Placental epithelial cell (primary cell): Measurements from ENCODE around the gene FGFBP1. TPM values are rescaled to one million over a fixed set of nuclear protein-coding genes. Genes with fewer than 3 reads are reported as not detected.

ENCODE experiments used
- total RNA-seq: library from RNA; depleted of rRNA; stranded (reverse); fragments of >200 nt; gene quantifications from 2 replicates; pipeline ENCODE4 v1.2.3, GENCODE V29; 2012

FGFBP1 gene
- total RNA-seq: not detected in 2 replicates

DNA sequence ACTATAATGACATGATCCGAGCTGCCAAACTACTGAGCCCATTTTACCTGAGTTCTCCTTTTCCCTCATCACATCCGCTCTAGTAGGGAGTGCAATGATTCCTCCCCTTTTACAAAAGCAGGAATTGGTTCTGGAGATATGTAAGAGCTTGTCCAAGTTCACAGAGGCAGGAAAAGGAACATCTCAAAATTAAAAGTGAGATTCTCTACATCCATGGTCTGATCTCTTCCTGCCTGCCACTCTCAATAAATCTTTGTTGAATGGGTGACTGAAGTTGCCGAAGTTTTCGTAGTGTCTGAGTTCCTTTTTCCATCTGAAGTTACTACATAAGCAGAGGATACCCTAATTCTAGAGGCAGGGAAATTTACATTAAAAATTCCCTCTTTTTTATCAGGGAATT is at the start of gene FGFBP1:
Gene FGFBP1, minus strand, starts transcription at position 101 of the 400 bp plus-strand sequence. CDS start 2,108 bp downstream, outside the sequence.

DNA sequence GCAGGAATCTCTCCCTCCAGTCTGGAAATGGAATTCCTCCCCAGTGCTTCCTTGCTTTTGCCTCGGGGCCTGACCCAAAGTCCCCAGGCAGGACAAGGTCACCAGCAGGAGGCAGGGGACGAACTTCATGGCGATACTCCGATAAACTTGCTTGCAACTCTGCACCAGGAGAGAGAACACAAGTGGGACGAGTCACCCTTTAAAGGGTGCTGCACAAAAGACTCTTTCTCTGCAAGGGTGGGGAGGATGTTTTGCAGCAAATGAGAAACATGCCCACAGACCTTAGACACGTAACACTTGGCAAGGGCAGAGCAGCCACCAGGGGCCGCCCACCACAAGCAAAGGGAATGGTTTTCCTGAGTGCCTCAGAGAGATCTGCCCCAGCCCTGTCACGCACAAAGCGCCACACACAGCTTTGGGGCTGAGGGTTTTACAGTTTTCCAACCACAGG is 24.5 kb upstream of the FGFBP1 start, which contains the start of gene FGFBP2:
Gene FGFBP2, minus strand, starts transcription at position 175 of the 451 bp plus-strand sequence. Its CDS starts 46 bp downstream, at position 129.

Other genes with a start within 250 kb of the FGFBP1 start
- gene BST1, start 235.7 kb downstream of the FGFBP1 start, total RNA-seq: 12.8 and 25.1 TPM in 2 replicates
- under 0.01 TPM in 2 replicates for gene CD38, start 160.4 kb downstream of the FGFBP1 start, total RNA-seq
- gene FGFBP2, start 24.4 kb upstream of the FGFBP1 start, total RNA-seq: not detected in 2 replicates
- under 0.01 TPM in 1 of 2 replicates, not detected in the other for gene PROM1, start 145.3 kb upstream of the FGFBP1 start, total RNA-seq